Pancreas (tissue), 10 donors: ENCODE data around the gene LRMDA. TPM values are rescaled to one million over a fixed set of nuclear protein-coding genes. Genes with fewer than 3 reads are reported as not detected.

Experiments
- ATAC-seq, 4 donors: fragments of 200-7000 bp; cut with Tn5 transposase; one replicate each; pipeline versions ENCODE4 v1.8.0 to v1.9.1; 2020; ENCODE audit warnings: mild to moderate bottlenecking in 4 of 4, moderate library complexity in 4 of 4
- DNase-seq, 6 donors: peaks; one replicate each; pipeline ENCODE4 v3.0.0-alpha.2; 2020
- FAIRE-seq: peaks from 2 replicates; lab custom pipeline; 2012; peaks lifted over from hg19 to GRCh38; lab: Jason Lieb, UNC
- H3K27ac ChIP-seq, 4 donors: fragments of 200-600 bp; sonication (generic); 1 replicate in 3 of 4; 2 replicates in 1 of 4; pipeline versions ENCODE4 v1.5.0 to v1.8.0; 2020
- H3K27me3 ChIP-seq, 4 donors: fragments of 200-600 bp; one replicate each; pipeline ENCODE4 v1.8.0; 2021
- H3K36me3 ChIP-seq, 3 donors: fragments of 200-600 bp; sonication (generic) in 1 of 3; one replicate each; pipeline versions ENCODE4 v1.5.0 to v1.8.0; 2020 to 2021
- H3K4me1 ChIP-seq, 3 donors: fragments of 200-600 bp; one replicate each; pipeline ENCODE4 v1.8.0; 2021
- H3K4me3 ChIP-seq, 4 donors: fragments of 200-600 bp; sonication (generic) in 2 of 4; one replicate each; pipeline versions ENCODE4 v1.5.0 to v1.8.0; 2020 to 2021
- H3K9me3 ChIP-seq, 4 donors: fragments of 200-600 bp; one replicate each; pipeline ENCODE4 v1.8.0; 2021
- WGBS, 2 donors: extraction: QIAGEN DNeasy Blood & Tissue Kit; methylation state at CpG; one replicate each; pipeline ENCODE4 v1.1.7; 2013; 5-methylcytosine and 5-hydroxymethylcytosine counted together
- intact Hi-C, 3 donors: fragments of 100-400 bp; cut with DNase I; formaldehyde crosslinking; loops; one replicate each; pipeline versions ENCODE4 v1.11.1 to v1.14.2; 2022
- polyA plus RNA-seq, 2 donors: library from polyadenylated mRNA; stranded (reverse); fragments of 200-250 nt; gene quantifications; one replicate each; pipeline ENCODE4 v1.2.3, GENCODE V29; 2013
- total RNA-seq, 6 donors: library from RNA; stranded (reverse); fragmentation: NEBNext Ultra II Directional in 4 of 6; extraction: Animal tissue kit (Norgen Biotek cat#: 25700) in 4 of 6; gene quantifications; one replicate each; pipeline versions ENCODE4 v1.2.1 to v1.2.4, GENCODE V29; 2021 to 2023
- TF ChIP-seq, protein P1 (sequence below), 4 donors: fragments of 200-600 bp; sonication (generic) in 3 of 4; IDR thresholded peaks; one replicate each; pipeline versions ENCODE4 v1.5.0 to v1.8.0; 2021; ENCODE audit warnings: antibody characterized with exemption in 4 of 4
- donor health status: healthy with polysubstance abuse.
- donor health status: DM: no; HTN: no; CAD: no; lungs with moderate emphysema.
- donor health status: DM: no; HTN: no; CAD: no.
- donor health status: control.
- donor health status: control.
- donor health status: Bipolar disorder and iron deficiency.
- donor health status: DM: yes; HTN: yes; CAD: no.
- donor health status: DM: no; HTN: no; CAD: no.
- donor health status: DM: no; HTN: no; CAD: no.
- donor health status: DM: yes; HTN: yes; CAD: no.

Gene LRMDA
- total and polyA plus RNA-seq, 8 donors, result 4.6 to 21.2 (median 13.4) TPM

DNA sequence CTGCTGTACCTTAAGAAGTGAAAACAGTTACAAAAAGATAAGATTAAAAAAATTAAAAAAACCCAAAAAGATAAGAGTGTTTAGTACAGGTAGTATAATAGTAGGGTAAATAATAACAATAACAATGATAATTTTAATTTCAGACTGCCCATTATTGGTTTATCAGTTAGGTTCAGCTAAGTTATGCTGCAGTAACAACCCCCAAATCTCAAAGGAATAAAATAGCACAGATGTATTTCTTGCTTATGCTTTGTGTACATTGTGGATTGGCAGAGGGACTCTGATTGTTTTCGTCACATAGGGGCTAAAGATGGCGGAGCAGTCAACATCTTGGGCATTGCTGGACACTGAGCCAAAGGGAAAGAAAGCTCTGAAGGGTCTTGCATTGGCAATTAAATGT, 264.6 kb downstream of the LRMDA start:
- TF ChIP-seq, protein P1, sequence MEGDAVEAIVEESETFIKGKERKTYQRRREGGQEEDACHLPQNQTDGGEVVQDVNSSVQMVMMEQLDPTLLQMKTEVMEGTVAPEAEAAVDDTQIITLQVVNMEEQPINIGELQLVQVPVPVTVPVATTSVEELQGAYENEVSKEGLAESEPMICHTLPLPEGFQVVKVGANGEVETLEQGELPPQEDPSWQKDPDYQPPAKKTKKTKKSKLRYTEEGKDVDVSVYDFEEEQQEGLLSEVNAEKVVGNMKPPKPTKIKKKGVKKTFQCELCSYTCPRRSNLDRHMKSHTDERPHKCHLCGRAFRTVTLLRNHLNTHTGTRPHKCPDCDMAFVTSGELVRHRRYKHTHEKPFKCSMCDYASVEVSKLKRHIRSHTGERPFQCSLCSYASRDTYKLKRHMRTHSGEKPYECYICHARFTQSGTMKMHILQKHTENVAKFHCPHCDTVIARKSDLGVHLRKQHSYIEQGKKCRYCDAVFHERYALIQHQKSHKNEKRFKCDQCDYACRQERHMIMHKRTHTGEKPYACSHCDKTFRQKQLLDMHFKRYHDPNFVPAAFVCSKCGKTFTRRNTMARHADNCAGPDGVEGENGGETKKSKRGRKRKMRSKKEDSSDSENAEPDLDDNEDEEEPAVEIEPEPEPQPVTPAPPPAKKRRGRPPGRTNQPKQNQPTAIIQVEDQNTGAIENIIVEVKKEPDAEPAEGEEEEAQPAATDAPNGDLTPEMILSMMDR (IDR thresholded peaks at IDR 0.05), result no peak

DNA sequence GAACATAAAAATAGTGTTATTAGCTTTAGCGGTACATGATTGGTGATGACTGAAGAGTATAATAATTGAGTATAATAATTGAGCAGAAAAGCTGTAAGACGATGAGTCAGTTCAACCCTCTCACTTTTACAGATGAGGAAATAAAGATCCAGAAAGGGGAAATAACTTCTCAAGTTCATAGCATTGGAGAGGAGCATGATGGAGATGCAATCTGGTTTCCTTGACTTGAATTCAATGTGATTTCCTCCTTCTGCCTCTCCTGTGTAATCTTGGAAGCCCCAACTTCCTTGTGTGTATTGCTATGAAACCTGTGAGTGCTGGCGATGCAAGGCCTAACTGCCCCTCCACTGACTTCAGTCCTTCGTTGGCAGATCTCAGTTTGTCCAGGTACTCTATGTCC, 265.1 kb downstream of the LRMDA start:
- FAIRE-seq (no peak), ATAC-seq (peak in 1 of 4 donors; percentile 19), DNase-seq (no peak)
- intact Hi-C loops, result no loop called here
- TF ChIP-seq, protein P1 (IDR thresholded peaks at IDR 0.05), result no peak
- no peaks in the 10 kb centered on the region for H3K4me1 ChIP-seq
- H3K4me3 ChIP-seq, result no peak overlapping the region
- no peaks in the 10 kb centered on the region for H3K9me3 ChIP-seq
- no peaks in the 10 kb centered on the region for H3K36me3 ChIP-seq
- WGBS, 2 donors, result 94 to 96% methylated on average over 4 of the region's 4 CpGs
- no peak overlapping the region for H3K27ac ChIP-seq
- H3K27me3 ChIP-seq, result no peaks in the 10 kb centered on the region

More for the DNA sequence above, 264.6 kb downstream of the LRMDA start:
- FAIRE-seq, result no peak
- Histone ChIP-seq H3K4me3 (no peak overlapping the region), H3K9me3 (no peaks in the 10 kb centered on the region), H3K27ac (no peak overlapping the region), H3K4me1 (no peaks in the 10 kb centered on the region), H3K36me3 (no peaks in the 10 kb centered on the region), H3K27me3 (no peaks in the 10 kb centered on the region)
- ATAC-seq, result no peak
- 93 to 97% methylated on average over 2 of the region's 2 CpGs for WGBS, 2 donors
- DNase-seq, result no peak
- intact Hi-C loops, result no loop called here

DNA sequence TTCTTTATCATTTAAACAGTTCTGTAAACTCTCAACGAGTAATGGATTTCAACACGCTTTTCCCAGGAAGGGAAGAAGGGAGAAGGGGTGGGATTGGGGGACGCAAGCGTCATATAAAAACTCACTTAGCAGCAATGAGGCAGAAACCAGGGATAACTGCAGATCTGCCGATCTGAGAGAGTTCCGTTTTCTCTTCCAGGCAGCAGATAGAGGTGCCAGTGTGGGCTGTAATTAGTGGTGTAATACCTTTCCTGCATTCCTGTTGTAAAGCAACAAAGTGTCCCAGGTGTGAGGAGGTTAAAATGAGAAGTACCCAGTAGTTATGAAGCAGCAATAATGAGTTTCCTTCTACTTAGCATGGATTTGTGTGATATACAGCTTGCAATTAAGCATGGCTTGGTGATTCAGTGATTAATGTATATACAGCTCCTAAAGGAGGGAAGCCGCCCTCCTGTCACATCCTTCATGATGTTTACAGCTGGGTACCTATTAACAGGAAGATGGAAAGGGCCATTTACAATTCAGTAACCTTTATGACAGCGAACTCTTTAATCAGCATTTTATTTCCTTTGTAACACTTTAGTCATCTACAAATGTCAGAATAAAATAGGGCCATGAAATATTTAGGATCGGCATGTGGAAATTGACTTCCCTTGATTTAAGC, 271.9 kb downstream of the LRMDA start:
- ATAC-seq (peak in 1 of 4 donors; percentile 38), FAIRE-seq (no peak), DNase-seq (no peak)
- no peaks in the 10 kb centered on the region for H3K36me3 ChIP-seq
- no peak overlapping the region for H3K4me3 ChIP-seq
- H3K27ac ChIP-seq, result no peak overlapping the region
- no peaks in the 10 kb centered on the region for H3K9me3 ChIP-seq
- H3K4me1 ChIP-seq, result peaks cover 0 to 4% (median 0%) of the 10 kb centered on the region in 3 donors
- H3K27me3 ChIP-seq, result no peaks in the 10 kb centered on the region
- intact Hi-C loops, result no loop called here
- TF ChIP-seq, protein P1 (IDR thresholded peaks at IDR 0.05), result no peak
- WGBS, 2 donors, result 60 to 62% methylated on average over 9 of the region's 9 CpGs

DNA sequence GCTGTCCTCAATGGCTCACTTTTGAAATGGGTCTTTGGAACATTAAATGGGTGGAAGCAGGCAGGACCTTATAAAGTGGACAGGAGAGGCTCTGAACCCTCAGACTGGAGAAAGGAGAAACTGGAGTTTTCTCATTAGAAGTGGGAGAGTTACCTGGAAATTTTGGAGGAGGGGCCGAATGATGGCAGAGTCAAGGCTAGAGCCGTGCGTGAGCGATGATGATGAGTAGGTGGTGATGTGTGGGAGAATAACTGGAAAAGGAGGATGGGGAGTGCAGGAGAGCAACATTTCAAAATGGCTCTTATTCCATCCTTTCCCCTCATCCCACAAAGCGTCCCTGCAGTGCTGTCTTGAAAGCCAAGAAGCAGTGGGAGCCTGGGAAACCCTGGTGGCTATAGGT, 274.0 kb downstream of the LRMDA start:
- intact Hi-C loops, result no loop called here
- Histone ChIP-seq H3K9me3 (no peaks in the 10 kb centered on the region), H3K4me1 (peaks cover 0 to 4% (median 0%) of the 10 kb centered on the region in 3 donors), H3K4me3 (no peak overlapping the region), H3K27ac (no peak overlapping the region), H3K36me3 (no peaks in the 10 kb centered on the region), H3K27me3 (no peaks in the 10 kb centered on the region)
- TF ChIP-seq, protein P1 (IDR thresholded peaks at IDR 0.05), result no peak
- FAIRE-seq, result no peak
- DNase-seq, result no peak
- ATAC-seq, result no peak
- 96 to 97% methylated on average over 5 of the region's 5 CpGs for WGBS, 2 donors
